HUES48 (cell line): ENCODE results near the gene KCNJ10.

Experiments
- H3K27ac ChIP-seq: one replicate; pipeline ENCODE4 v1.7.0; 2013; ENCODE audit warnings: low read depth, low read length, inconsistent platforms
- H3K27me3 ChIP-seq: 2 replicates; pipeline ENCODE4 v1.6.1; 2013; ENCODE audit warnings: mild to moderate bottlenecking, low read length; ENCODE audit not compliant: control insufficient read depth, insufficient read depth
- H3K36me3 ChIP-seq: 2 replicates; pipeline ENCODE4 v1.6.1; 2013; ENCODE audit warnings: low read length; ENCODE audit not compliant: control insufficient read depth, insufficient read depth
- H3K4me1 ChIP-seq: 2 replicates; pipeline ENCODE4 v1.6.1; 2013; ENCODE audit warnings: mild to moderate bottlenecking, low read length; ENCODE audit not compliant: control insufficient read depth, insufficient read depth
- H3K4me3 ChIP-seq: 2 replicates; pipeline ENCODE4 v1.5.1; 2013; ENCODE audit warnings: mild to moderate bottlenecking, low read depth, low read length
- H3K9ac ChIP-seq: 2 replicates; pipeline ENCODE4 v1.6.1; 2013; ENCODE audit warnings: mild to moderate bottlenecking, low read depth, low read length, moderate library complexity
- H3K9me3 ChIP-seq: 2 replicates; pipeline ENCODE4 v1.6.1; 2013; ENCODE audit warnings: low read length; ENCODE audit not compliant: control insufficient read depth, insufficient read depth

The KCNJ10 gene

DNA sequence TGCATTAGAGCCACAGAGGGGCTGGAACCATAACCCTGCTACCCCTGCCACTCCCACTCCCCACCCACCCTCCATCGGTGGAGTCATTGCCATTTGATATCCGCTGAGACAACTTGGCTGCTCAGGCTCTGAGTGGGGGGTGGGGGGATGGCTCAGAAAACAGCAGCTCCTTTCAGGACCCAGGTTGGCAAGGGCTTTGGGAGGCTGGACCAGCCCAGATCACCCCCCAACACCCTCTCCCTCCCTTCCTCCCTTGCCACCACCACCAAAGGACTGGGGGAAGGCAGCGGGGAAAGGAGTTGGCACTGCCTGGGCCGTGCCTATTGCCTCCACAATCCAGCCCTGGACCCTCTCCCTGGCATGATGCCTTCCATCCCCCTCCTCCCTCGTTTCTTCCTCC is 1.7 kb downstream of the KCNJ10 start:
- Histone ChIP-seq H3K27me3 (peaks cover 44% of the 10 kb centered on the region), H3K9ac (no peak overlapping the region), H3K4me3 (no peak overlapping the region), H3K4me1 (peaks cover 12% of the 10 kb centered on the region), H3K27ac (no peak overlapping the region), H3K36me3 (no peaks in the 10 kb centered on the region), H3K9me3 (no peaks in the 10 kb centered on the region)

DNA sequence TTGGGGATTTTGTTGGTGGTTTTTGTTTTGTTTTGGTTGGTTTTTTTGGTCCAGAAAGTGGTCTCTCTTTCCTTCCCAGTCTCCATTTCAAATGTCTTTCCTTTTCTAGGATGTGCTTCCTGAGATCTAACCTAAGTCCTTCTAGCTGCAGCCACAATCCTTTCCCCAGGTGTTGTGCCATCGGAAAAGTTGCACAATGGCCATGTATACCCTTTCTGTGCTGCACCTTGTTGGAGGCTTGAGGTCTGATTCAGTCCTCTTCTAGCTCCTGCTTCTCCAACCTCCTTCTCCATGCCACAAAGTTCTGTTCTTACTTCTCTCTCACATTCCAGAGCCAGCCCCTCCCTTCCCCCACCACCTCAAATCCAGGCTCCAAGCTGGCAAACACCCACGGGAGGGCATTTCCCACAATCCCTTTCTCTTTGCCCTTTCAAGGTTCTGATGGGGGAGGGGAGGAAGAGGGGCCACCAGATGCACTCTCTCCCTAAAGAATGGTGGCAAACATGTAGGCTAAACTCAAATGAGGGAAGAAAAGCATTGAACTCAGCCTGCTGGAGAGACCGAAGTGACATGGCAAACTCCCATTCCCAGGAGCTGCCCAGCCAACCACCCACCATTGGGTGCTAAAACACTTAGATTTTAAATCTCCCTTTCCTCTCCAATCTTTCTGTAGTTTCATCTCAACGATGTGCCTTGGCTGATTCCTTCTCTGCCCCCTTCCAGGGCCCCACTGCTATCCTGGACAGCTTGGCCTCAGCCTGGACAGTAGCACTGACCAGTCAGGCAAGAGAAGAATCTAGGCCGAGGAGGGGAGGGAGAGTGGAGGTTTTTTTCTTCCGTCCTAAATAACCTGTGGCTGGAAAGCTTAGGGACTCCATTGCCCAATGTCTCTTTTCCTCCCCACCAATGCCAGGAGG is 2.9 kb downstream of the KCNJ10 start:
- Histone ChIP-seq H3K27me3 (peaks cover 40% of the 10 kb centered on the region), H3K27ac (no peak overlapping the region), H3K4me3 (no peak overlapping the region), H3K9ac (no peak overlapping the region), H3K36me3 (no peaks in the 10 kb centered on the region), H3K4me1 (peaks cover 17% of the 10 kb centered on the region), H3K9me3 (no peaks in the 10 kb centered on the region)

DNA sequence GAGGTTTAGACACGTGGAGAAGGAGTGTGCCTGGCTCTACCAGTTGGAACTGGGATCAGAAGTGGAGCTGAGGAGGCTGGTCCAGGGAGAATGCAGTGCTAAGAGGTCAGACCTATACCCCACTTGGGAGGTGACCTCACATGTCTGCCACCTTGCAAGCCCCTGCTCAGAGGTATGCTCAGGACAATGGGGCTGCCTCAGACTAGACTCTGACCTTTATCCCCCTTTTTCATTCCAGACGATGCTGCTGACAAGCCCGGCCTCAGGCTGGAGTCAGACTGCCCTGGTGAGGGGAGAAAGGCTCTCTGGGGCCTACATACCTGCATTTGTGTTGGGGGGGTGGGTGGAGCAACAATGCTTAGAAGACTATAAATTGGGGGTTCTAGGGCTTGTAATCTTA is 5.2 kb downstream of the KCNJ10 start:
- Histone ChIP-seq H3K9me3 (no peaks in the 10 kb centered on the region), H3K4me3 (no peak overlapping the region), H3K36me3 (no peaks in the 10 kb centered on the region), H3K4me1 (peaks cover 27% of the 10 kb centered on the region), H3K9ac (no peak overlapping the region), H3K27me3 (peaks cover 21% of the 10 kb centered on the region), H3K27ac (no peak overlapping the region)

DNA sequence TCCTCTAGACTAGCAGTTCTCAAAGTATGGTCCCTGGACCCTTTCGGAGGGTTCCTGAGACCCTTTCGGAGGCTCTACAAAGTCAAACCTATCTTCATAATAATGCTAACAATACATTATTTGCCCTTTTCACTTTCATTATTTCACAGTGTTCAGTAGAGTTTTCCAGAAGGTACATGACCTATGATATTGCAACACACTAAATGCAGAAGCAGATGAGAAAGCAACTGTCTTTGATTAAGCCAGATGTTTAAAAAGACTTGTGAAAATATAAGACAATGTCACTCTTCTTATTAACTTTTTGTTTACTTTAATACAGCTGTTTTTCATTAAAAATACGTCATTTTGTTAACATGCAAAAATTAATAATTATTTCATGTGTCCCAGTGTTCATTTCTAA is 5.8 kb downstream of the KCNJ10 start:
- Histone ChIP-seq H3K27ac (no peak overlapping the region), H3K9ac (no peak overlapping the region), H3K27me3 (peaks cover 15% of the 10 kb centered on the region), H3K36me3 (no peaks in the 10 kb centered on the region), H3K9me3 (no peaks in the 10 kb centered on the region), H3K4me3 (no peak overlapping the region), H3K4me1 (peaks cover 27% of the 10 kb centered on the region)

DNA sequence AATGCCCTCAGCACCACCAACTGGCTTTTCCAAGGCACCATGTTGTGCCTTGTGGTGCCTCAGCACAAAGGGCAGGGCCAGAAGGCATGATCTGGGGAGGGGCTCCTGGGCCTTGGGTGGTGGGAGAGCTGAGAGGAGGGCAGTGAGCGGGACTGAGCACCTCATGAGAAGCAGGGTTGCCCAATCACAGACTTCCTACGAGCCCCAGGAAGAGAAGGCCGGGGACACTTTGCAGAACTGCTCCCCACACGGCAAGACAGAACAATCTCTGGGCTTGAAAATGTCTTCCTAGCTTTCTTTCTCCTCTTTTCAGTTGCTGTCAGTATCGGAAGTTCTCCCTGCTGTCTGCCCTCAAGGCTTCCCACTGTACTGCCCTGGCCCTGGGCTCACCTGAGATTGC is 6.8 kb downstream of the KCNJ10 start:
- Histone ChIP-seq H3K4me3 (no peak overlapping the region), H3K27me3 (peaks cover 5% of the 10 kb centered on the region), H3K9ac (no peak overlapping the region), H3K27ac (no peak overlapping the region), H3K4me1 (peaks cover 27% of the 10 kb centered on the region), H3K9me3 (no peaks in the 10 kb centered on the region), H3K36me3 (no peaks in the 10 kb centered on the region)

DNA sequence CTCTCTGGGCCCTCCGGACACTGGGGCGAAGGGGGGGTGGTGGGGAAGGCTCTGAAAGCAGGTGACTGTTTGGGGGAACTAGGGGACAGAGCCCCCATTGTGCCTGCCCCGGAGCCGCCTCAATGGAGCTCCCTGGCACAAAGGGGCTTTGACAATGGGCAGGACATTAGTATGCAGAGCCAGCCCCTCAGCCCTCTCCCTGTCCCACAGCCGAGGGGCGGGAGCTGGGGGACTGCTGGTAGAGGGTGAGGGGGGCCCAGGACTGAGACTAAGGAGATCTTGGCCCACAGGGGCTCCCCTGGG is 7.8 kb downstream of the KCNJ10 start:
- H3K9me3 ChIP-seq: no peaks in the 10 kb centered on the region
- H3K4me3 ChIP-seq: no peak overlapping the region
- no peak overlapping the region for H3K9ac ChIP-seq
- H3K27ac ChIP-seq: no peak overlapping the region
- H3K4me1 ChIP-seq: peaks cover 21% of the 10 kb centered on the region
- no peaks in the 10 kb centered on the region; the same call in 1 of the 2 replicates for H3K27me3 ChIP-seq
- no peaks in the 10 kb centered on the region for H3K36me3 ChIP-seq

DNA sequence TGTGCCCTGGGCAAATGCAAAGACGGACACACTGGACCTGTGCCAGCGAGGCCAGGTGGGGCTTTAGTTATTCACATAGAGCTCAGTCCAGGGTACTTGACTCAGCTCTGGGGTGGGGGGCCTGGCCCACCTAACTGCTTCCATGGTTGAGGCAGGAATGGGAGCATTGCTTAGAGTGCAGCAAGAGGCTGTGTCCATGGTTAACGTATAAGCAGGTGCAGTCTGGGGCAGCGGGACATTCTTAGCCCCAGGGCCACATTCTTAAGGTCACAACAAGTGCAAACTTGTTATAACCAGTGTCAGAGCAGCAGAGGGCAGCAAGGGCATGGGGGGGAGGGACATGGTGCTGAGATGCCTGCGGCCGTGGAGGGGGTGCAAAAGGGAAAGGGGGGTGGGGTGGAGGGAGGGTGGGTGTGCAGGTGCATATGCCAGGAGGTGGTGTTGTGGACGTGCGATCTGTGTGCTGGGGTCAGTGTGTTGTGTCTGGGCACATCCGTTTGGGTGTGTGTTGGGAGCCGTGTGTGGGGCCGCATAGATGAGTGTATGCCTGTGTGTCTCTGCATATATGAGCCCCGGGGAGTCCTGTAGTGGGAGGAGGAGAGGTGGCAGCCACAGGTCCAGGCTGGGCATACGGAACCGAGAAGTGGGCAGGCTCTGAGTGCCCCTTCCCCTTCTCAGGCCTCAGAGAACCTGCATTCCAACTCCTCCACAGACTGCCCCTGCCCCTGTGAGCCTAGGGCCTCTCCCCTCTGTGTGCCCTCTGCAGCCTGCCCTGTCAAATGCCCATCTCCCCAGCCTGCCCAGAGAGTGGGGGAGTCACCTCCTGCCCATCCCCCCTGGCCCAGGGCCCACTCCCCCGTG is 8.4 kb downstream of the KCNJ10 start:
- Histone ChIP-seq H3K4me3 (no peak overlapping the region), H3K4me1 (peaks cover 15% of the 10 kb centered on the region; the same call in 1 of the 2 replicates), H3K9ac (no peak overlapping the region), H3K27ac (no peak overlapping the region), H3K9me3 (no peaks in the 10 kb centered on the region), H3K36me3 (no peaks in the 10 kb centered on the region), H3K27me3 (no peaks in the 10 kb centered on the region; the same call in 1 of the 2 replicates)

DNA sequence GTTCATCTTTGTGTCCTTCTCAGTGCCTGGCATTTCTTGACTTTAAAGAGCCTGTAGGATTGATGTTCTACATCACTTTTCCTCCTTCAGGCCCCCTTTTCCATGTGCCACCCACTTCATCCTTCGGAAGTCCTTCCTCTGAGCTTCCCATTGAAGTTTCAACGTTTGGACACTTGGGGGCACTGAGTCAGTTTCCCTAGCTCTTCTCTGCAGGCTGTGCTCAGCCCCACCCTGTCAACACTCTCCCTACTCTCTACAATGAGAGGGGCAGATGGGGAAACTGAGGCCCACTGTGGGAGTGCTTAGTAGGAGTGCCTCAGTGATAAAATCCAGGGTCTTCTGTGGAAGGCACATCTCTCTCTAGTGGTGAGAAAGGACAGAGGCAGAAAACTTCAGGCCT is 11.9 kb downstream of the KCNJ10 start:
- Histone ChIP-seq H3K27me3 (no peaks in the 10 kb centered on the region), H3K27ac (no peak overlapping the region), H3K9ac (no peak overlapping the region), H3K4me3 (no peak overlapping the region), H3K9me3 (no peaks in the 10 kb centered on the region), H3K36me3 (no peaks in the 10 kb centered on the region), H3K4me1 (peaks cover 15% of the 10 kb centered on the region; the same call in 1 of the 2 replicates)

DNA sequence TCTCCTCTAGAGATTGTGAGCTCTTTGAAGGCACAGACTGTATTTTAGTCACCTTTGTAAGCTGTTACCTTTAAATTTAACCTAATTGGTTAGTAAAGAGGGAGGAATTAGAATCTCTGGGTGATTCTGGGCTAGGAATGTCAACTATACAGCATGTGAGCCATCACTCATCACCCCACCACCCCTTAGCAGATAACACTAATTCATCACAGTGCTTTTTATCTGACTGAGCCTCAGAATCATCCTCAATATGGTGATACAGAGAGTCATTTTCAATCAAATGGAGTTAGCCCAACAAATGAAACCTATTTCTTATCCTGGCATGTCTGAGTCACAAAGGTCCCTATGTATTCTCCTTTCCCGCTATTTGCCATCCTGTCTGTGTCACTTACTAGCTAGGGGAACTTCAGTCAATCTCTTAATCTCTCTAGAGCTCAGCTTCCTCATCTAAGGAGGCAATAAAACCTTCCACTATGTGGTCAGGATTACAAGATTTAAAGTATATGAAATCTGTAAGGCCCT is 13.3 kb downstream of the KCNJ10 start:
- H3K4me1 ChIP-seq: peaks cover 5% of the 10 kb centered on the region; the same call in 1 of the 2 replicates
- no peak overlapping the region for H3K9ac ChIP-seq
- no peak overlapping the region for H3K4me3 ChIP-seq
- H3K36me3 ChIP-seq: no peaks in the 10 kb centered on the region
- no peaks in the 10 kb centered on the region for H3K9me3 ChIP-seq
- no peak overlapping the region for H3K27ac ChIP-seq
- peaks cover 4% of the 10 kb centered on the region; the same call in 1 of the 2 replicates for H3K27me3 ChIP-seq

DNA sequence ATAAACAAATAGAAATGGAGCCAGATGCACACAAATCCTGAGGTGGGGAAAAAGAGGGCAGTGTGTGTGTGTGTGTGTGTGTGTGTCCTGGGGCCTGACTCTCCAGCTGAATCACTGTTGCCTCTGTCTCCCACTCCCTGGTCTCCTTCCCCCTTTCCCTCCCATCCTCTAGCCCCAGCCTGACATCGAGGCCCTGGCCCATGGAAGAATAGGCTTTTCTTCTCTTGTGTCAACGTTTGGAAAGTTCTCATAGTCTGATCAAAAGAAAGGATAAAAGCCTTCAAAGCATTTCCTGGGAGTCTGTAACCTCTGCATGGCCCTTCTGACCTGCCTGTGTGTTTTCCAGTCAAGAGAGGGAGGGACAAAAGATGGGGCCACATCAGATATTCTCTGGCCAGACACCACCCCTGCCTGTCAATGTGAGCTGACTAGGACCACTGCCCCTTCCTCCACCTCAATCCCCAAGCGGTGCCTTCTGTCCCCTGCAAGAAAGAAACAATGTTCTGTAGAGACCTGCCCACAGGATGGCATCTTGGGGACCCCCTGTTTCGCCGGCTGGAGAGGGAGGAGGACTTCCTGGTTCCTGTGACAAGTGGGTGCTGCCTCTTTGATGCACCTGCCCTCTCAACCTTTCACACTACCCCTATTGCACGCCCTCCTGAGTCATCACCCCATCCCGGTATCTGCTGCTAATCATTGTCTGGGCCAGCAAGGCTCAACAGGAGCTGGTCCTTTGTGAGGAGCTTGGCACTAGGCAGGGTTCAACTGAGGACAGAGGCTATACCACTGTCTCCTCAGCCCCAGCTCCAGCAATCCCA is 16.2 kb downstream of the KCNJ10 start:
- H3K9ac ChIP-seq: no peak overlapping the region
- peaks cover 6% of the 10 kb centered on the region for H3K4me1 ChIP-seq
- peaks cover 7% of the 10 kb centered on the region; the same call in 1 of the 2 replicates for H3K27me3 ChIP-seq
- H3K9me3 ChIP-seq: no peaks in the 10 kb centered on the region
- H3K4me3 ChIP-seq: no peak overlapping the region
- no peak overlapping the region for H3K27ac ChIP-seq
- no peaks in the 10 kb centered on the region for H3K36me3 ChIP-seq
